ENCODE results near the gene VEGFA.

The VEGFA gene

DNA sequence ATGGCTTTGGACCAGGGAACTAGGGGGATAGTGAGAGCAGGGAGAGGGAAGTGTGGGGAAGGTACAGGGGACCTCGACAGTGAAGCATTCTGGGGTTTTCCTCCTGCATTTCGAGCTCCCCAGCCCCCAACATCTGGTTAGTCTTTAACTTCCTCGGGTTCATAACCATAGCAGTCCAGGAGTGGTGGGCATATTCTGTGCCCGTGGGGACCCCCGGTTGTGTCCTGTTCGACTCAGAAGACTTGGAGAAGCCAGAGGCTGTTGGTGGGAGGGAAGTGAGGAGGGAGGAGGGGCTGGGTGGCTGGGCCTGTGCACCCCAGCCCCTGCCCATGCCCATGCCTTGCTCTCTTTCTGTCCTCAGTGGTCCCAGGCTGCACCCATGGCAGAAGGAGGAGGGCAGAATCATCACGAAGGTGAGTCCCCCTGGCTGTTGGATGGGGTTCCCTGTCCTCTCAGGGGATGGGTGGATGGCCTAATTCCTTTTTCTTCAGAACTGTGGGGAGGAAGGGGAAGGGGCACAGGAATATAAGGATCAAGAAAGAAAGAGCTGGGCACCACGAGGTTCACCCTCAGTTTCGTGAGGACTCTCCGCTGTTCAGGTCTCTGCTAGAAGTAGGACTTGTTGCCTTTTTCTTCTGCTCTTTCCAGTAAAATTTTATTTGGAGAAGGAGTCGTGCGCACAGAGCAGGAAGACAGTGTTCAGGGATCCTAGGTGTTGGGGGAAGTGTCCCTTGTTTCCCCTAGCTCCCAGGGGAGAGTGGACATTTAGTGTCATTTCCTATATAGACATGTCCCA, 4.2 kb downstream of the VEGFA start:
- Histone ChIP-seq H3K9ac (peak overlapping the region; percentile 100; the same call in 1 of the 2 replicates), H3K4me1 (ENCODE audit: low read depth, poor library complexity, severe bottlenecking) (peaks cover 37% of the 10 kb centered on the region), H3K4me3 (IDR thresholded peaks at IDR 0.05; ENCODE audit: insufficient read depth, low read depth, low read length) (no peak overlapping the region), H3K4me2 (peak overlapping the region; percentile 80), H3K36me3 (ENCODE audit: insufficient read depth) (peaks cover 9% of the 10 kb centered on the region; the same call in 1 of the 2 replicates), H3K27ac (peak overlapping the region; percentile 98; the same call in 1 of the 2 replicates), H3K27me3 (ENCODE audit: insufficient read depth, low read depth) (no peaks in the 10 kb centered on the region), H3K79me2 (ENCODE audit: insufficient read depth, low read depth) (peaks cover 80% of the 10 kb centered on the region), H2AFZ (ENCODE audit: low read depth) (no peak overlapping the region), H4K20me1 (ENCODE audit: insufficient read depth) (peaks cover 5% of the 10 kb centered on the region; the same call in 1 of the 2 replicates)
- TF ChIP-seq, protein P1, sequence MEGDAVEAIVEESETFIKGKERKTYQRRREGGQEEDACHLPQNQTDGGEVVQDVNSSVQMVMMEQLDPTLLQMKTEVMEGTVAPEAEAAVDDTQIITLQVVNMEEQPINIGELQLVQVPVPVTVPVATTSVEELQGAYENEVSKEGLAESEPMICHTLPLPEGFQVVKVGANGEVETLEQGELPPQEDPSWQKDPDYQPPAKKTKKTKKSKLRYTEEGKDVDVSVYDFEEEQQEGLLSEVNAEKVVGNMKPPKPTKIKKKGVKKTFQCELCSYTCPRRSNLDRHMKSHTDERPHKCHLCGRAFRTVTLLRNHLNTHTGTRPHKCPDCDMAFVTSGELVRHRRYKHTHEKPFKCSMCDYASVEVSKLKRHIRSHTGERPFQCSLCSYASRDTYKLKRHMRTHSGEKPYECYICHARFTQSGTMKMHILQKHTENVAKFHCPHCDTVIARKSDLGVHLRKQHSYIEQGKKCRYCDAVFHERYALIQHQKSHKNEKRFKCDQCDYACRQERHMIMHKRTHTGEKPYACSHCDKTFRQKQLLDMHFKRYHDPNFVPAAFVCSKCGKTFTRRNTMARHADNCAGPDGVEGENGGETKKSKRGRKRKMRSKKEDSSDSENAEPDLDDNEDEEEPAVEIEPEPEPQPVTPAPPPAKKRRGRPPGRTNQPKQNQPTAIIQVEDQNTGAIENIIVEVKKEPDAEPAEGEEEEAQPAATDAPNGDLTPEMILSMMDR (conservative IDR thresholded peaks at IDR 0.05; ENCODE audit: low read depth, low read length): no peak

DNA sequence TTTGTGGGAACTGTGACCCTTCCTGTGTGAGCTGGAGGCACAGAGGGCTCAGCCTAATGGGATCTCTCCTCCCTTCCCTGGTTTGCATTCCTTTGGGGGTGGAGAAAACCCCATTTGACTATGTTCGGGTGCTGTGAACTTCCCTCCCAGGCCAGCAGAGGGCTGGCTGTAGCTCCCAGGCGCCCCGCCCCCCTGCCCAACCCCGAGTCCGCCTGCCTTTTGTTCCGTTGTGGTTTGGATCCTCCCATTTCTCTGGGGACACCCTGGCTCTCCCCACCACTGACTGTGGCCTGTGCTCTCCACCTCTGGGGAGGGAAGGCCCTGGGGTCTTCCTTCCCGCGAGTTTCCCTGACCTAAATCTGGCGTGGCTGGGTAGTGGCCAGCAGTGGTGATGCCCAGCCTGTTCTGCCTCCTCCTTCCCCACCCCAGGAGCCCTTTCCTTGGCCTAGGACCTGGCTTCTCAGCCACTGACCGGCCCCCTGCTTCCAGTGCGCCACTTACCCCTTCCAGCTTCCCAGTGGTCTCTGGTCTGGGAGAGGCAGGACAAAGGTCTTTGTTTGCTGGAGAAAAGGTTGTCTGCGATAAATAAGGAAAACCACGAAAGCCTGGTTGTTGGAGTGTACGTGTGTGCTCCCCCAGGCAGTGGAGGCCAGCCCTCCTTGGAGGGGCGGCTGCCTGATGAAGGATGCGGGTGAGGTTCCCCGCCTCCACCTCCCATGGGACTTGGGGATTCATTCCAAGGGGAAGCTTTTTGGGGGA, 4.9 kb downstream of the VEGFA start:
- Histone ChIP-seq H3K27ac (peak overlapping the region; percentile 13; the same call in 1 of the 2 replicates), H3K79me2 (ENCODE audit: insufficient read depth, low read depth) (peaks cover 80% of the 10 kb centered on the region), H4K20me1 (ENCODE audit: insufficient read depth) (peaks cover 5% of the 10 kb centered on the region; the same call in 1 of the 2 replicates), H3K36me3 (ENCODE audit: insufficient read depth) (peaks cover 9% of the 10 kb centered on the region; the same call in 1 of the 2 replicates), H3K4me2 (peak overlapping the region; percentile 80), H3K4me1 (ENCODE audit: low read depth, poor library complexity, severe bottlenecking) (peaks cover 34% of the 10 kb centered on the region), H3K4me3 (IDR thresholded peaks at IDR 0.05; ENCODE audit: insufficient read depth, low read depth, low read length) (no peak overlapping the region), H3K9ac (no peak overlapping the region), H2AFZ (ENCODE audit: low read depth) (no peak overlapping the region), H3K27me3 (ENCODE audit: insufficient read depth, low read depth) (no peaks in the 10 kb centered on the region)
- TF ChIP-seq, protein P1 (conservative IDR thresholded peaks at IDR 0.05; ENCODE audit: low read depth, low read length): peak; percentile 74

DNA sequence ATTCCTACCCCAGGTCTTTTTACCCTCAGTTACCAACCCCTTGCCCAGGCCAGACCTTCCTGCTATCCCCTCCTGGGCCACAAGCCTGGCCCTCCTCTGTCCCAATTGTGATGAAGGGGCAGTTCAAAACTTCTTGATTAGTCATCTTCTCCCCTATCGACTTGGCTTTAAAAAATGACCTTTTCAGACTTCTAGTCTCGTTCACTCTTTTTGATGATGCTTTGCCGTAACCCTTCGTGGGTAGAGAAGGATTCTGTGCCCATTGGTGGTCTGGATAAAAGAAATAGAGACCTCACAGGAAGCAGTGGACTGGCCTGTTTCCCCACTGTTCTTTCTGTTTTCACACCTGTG, 5.5 kb downstream of the VEGFA start:
- Histone ChIP-seq H3K79me2 (ENCODE audit: insufficient read depth, low read depth) (peaks cover 75% of the 10 kb centered on the region), H3K9ac (no peak overlapping the region; the same call in 1 of the 2 replicates), H4K20me1 (ENCODE audit: insufficient read depth) (peaks cover 5% of the 10 kb centered on the region; the same call in 1 of the 2 replicates), H3K4me3 (IDR thresholded peaks at IDR 0.05; ENCODE audit: insufficient read depth, low read depth, low read length) (no peak overlapping the region), H3K27me3 (ENCODE audit: insufficient read depth, low read depth) (no peaks in the 10 kb centered on the region), H3K27ac (peak overlapping the region; percentile 13; the same call in 1 of the 2 replicates), H3K36me3 (ENCODE audit: insufficient read depth) (peaks cover 9% of the 10 kb centered on the region; the same call in 1 of the 2 replicates), H3K4me1 (ENCODE audit: low read depth, poor library complexity, severe bottlenecking) (peaks cover 34% of the 10 kb centered on the region), H3K4me2 (peak overlapping the region; percentile 80), H2AFZ (ENCODE audit: low read depth) (no peak overlapping the region)
- TF ChIP-seq, protein P1 (conservative IDR thresholded peaks at IDR 0.05; ENCODE audit: low read depth, low read length): no peak

- H2AFZ ChIP-seq (ENCODE audit: low read depth): no peak overlapping the region
- H3K79me2 ChIP-seq (ENCODE audit: insufficient read depth, low read depth): peaks cover 67% of the 10 kb centered on the region
- peaks cover 34% of the 10 kb centered on the region for H3K4me1 ChIP-seq (ENCODE audit: low read depth, poor library complexity, severe bottlenecking)
- H3K9ac ChIP-seq: no peak overlapping the region; the same call in 1 of the 2 replicates
- peaks cover 9% of the 10 kb centered on the region; the same call in 1 of the 2 replicates for H3K36me3 ChIP-seq (ENCODE audit: insufficient read depth)
- no peak overlapping the region for H3K4me3 ChIP-seq (IDR thresholded peaks at IDR 0.05; ENCODE audit: insufficient read depth, low read depth, low read length)
- H4K20me1 ChIP-seq (ENCODE audit: insufficient read depth): peaks cover 5% of the 10 kb centered on the region; the same call in 1 of the 2 replicates
- H3K4me2 ChIP-seq: peak overlapping the region; percentile 80
- TF ChIP-seq, protein P1 (conservative IDR thresholded peaks at IDR 0.05; ENCODE audit: low read depth, low read length): no peak
- no peaks in the 10 kb centered on the region for H3K27me3 ChIP-seq (ENCODE audit: insufficient read depth, low read depth)
- peak overlapping the region; percentile 18; the same call in 1 of the 2 replicates for H3K27ac ChIP-seq
Measured at GRCh38 chr6:43776115-43776798, 6.2 kb downstream of the VEGFA start.
